HEK293 (cell line): Measurements from ENCODE around the gene SBNO2.

ENCODE experiments used
- CTCF ChIA-PET: fragments of 350-600 bp; formaldehyde crosslinking; extraction: SDS; loops from one replicate; lab custom pipeline; 2021; ENCODE audit warnings: antibody characterized with exemption; lab: Yijun Ruan, JAX
- POLR2A ChIA-PET: fragments of 300-600 bp; formaldehyde crosslinking; extraction: SDS; loops from one replicate; lab custom pipeline; 2020; ENCODE audit warnings: antibody characterized with exemption, inconsistent platforms; lab: Yijun Ruan, JAX
- H3K27ac ChIP-seq: fragments of 200-500 bp; sonication (Bioruptor generic); 2 replicates; pipeline ENCODE4 v1.5.1; 2014; ENCODE audit warnings: low read depth, low read length, control low read depth, inconsistent platforms; ENCODE audit errors: extremely low read depth
- H3K36me3 ChIP-seq, 2 experiments: fragments of 200-500 bp in 1 of 2; sonication (Bioruptor generic) in 1 of 2; 1 replicate in 1 of 2; 2 replicates in 1 of 2; pipeline ENCODE4 v1.5.1; 2014 to 2017; ENCODE audit warnings: inconsistent platforms in 2 of 2, low read length in 2 of 2; ENCODE audit not compliant: control insufficient read depth in 2 of 2, insufficient read depth in 1 of 2
- H3K4me1 ChIP-seq: fragments of 200-500 bp; sonication (Bioruptor generic); 2 replicates; pipeline ENCODE4 v1.5.1; 2014; ENCODE audit warnings: mild to moderate bottlenecking, low read length, inconsistent platforms; ENCODE audit not compliant: control insufficient read depth, insufficient read depth
- H3K4me3 ChIP-seq: 2 replicates; pipeline ENCODE4 v1.5.1; 2011; ENCODE audit warnings: low read depth, mild to moderate bottlenecking, control low read depth, low read length, moderate library complexity
- H3K9me3 ChIP-seq: fragments of 200-500 bp; sonication (Bioruptor generic); 2 replicates; pipeline ENCODE4 v1.5.1; 2014; ENCODE audit warnings: low read depth, low read length, inconsistent platforms; ENCODE audit not compliant: control insufficient read depth, insufficient read depth
- CTCF ChIP-seq: fragments of 450-650 bp; formaldehyde crosslinking; IDR thresholded peaks from 2 replicates; pipeline ENCODE4 v1.5.1; 2016; ENCODE audit warnings: missing biosample characterization, missing genetic modification characterization
- GFI1B ChIP-seq: fragments of 450-650 bp; formaldehyde crosslinking; IDR thresholded peaks from 2 replicates; pipeline ENCODE4 v1.5.1; 2016; ENCODE audit warnings: missing biosample characterization, missing genetic modification characterization
- PRDM4 ChIP-seq: fragments of 450-650 bp; formaldehyde crosslinking; IDR thresholded peaks from 2 replicates; pipeline ENCODE4 v1.5.1; 2017; ENCODE audit warnings: missing biosample characterization, missing genetic modification characterization
- SP7 ChIP-seq: fragments of 450-650 bp; formaldehyde crosslinking; IDR thresholded peaks from 2 replicates; pipeline ENCODE4 v1.5.1; 2016; ENCODE audit warnings: missing biosample characterization, missing genetic modification characterization
- TCF7L2 ChIP-seq: IDR thresholded peaks from 2 replicates; pipeline ENCODE4 v1.6.1; 2011; ENCODE audit warnings: low read depth, mild to moderate bottlenecking, inconsistent platforms, low read length, moderate library complexity, borderline replicate concordance
- ZBTB8A ChIP-seq: fragments of 450-650 bp; formaldehyde crosslinking; IDR thresholded peaks from 2 replicates; pipeline ENCODE4 v1.5.1; 2016; ENCODE audit warnings: missing biosample characterization, missing genetic modification characterization
- ZNF133 ChIP-seq: fragments of 450-650 bp; formaldehyde crosslinking; IDR thresholded peaks from 2 replicates; pipeline ENCODE4 v1.5.1; 2016; ENCODE audit warnings: missing biosample characterization, missing genetic modification characterization
- ZNF157 ChIP-seq: fragments of 450-650 bp; formaldehyde crosslinking; IDR thresholded peaks from 2 replicates; pipeline ENCODE4 v1.5.1; 2016; ENCODE audit warnings: missing biosample characterization, missing genetic modification characterization
- ZNF16 ChIP-seq: fragments of 450-650 bp; formaldehyde crosslinking; IDR thresholded peaks from 2 replicates; pipeline ENCODE4 v1.5.1; 2016; ENCODE audit warnings: low read depth, missing biosample characterization, missing genetic modification characterization
- ZNF175 ChIP-seq: fragments of 450-650 bp; formaldehyde crosslinking; IDR thresholded peaks from 2 replicates; pipeline ENCODE4 v1.5.1; 2016; ENCODE audit warnings: missing biosample characterization, missing genetic modification characterization
- ZNF324 ChIP-seq: fragments of 450-650 bp; formaldehyde crosslinking; IDR thresholded peaks from 2 replicates; pipeline ENCODE4 v1.5.1; 2016; ENCODE audit warnings: missing biosample characterization, missing genetic modification characterization
- ZNF341 ChIP-seq: fragments of 450-650 bp; formaldehyde crosslinking; IDR thresholded peaks from 2 replicates; pipeline ENCODE4; 2016; ENCODE audit warnings: low read depth, missing biosample characterization, missing genetic modification characterization
- ZNF514 ChIP-seq: fragments of 450-650 bp; formaldehyde crosslinking; IDR thresholded peaks from 2 replicates; pipeline ENCODE4 v1.5.1; 2016; ENCODE audit warnings: missing biosample characterization, missing genetic modification characterization
- ZNF555 ChIP-seq: fragments of 450-650 bp; formaldehyde crosslinking; conservative IDR thresholded peaks from 2 replicates; pipeline ENCODE4 v1.5.1; 2017; ENCODE audit warnings: missing biosample characterization, mild to moderate bottlenecking, missing genetic modification characterization, inconsistent platforms
- ZNF558 ChIP-seq: fragments of 450-650 bp; formaldehyde crosslinking; IDR thresholded peaks from 2 replicates; pipeline ENCODE4 v1.5.1; 2016; ENCODE audit warnings: missing biosample characterization, missing genetic modification characterization
- ZNF561 ChIP-seq: fragments of 450-650 bp; IDR thresholded peaks from 2 replicates; pipeline ENCODE4 v1.5.1; 2018; ENCODE audit warnings: missing biosample characterization, missing genetic modification characterization, borderline replicate concordance
- ZNF600 ChIP-seq: fragments of 450-650 bp; formaldehyde crosslinking; IDR thresholded peaks from 2 replicates; pipeline ENCODE4 v1.5.1; 2016; ENCODE audit warnings: missing biosample characterization, missing genetic modification characterization
- ZNF626 ChIP-seq: fragments of 450-650 bp; sonication (Bioruptor Pico); formaldehyde crosslinking; IDR thresholded peaks from 2 replicates; pipeline ENCODE4 v1.5.1; 2018; ENCODE audit warnings: missing biosample characterization, missing genetic modification characterization, inconsistent platforms
- ZNF76 ChIP-seq: fragments of 450-650 bp; formaldehyde crosslinking; IDR thresholded peaks from 2 replicates; pipeline ENCODE4; 2016; ENCODE audit warnings: low read depth, missing biosample characterization, missing genetic modification characterization, borderline replicate concordance
- ZSCAN23 ChIP-seq: fragments of 450-650 bp; formaldehyde crosslinking; IDR thresholded peaks from 2 replicates; pipeline ENCODE4 v1.5.1; 2016; ENCODE audit warnings: missing biosample characterization, missing genetic modification characterization
- TF ChIP-seq, protein P1 (sequence below): fragments of 450-650 bp; formaldehyde crosslinking; IDR thresholded peaks from 2 replicates; pipeline ENCODE4 v1.5.1; 2016; ENCODE audit warnings: missing biosample characterization, missing genetic modification characterization, low read depth

The SBNO2 gene

GRCh38 chr19:1182727-1183126, 8.7 kb upstream of the SBNO2 start:
- POLR2A ChIA-PET: no interaction called here
- H3K9me3 ChIP-seq: no peaks in the 10 kb centered on the region
- CTCF ChIA-PET: interaction anchor here (0.6 to 2.6 kb wide), 2 partner anchors 62 to 69 kb away, joined by 3 to 7 read pairs; no protein-coding TSS in a partner anchor
- H3K36me3 ChIP-seq: no peaks in the 10 kb centered on the region
- TF ChIP-seq ZNF324: no peak
- TF ChIP-seq ZNF133 (tag by site-specific recombination): no peak
- TF ChIP-seq TCF7L2: no peak
- TF ChIP-seq ZNF558 (tag by site-specific recombination): no peak
- no peak for TF ChIP-seq PRDM4 (tag by site-specific recombination)
- no peak for TF ChIP-seq ZNF600 (tag by site-specific recombination)
- H3K4me1 ChIP-seq: no peaks in the 10 kb centered on the region
- H3K27ac ChIP-seq: no peak overlapping the region
- H3K4me3 ChIP-seq: no peak overlapping the region

- Histone ChIP-seq H3K27ac (no peak overlapping the region), H3K36me3 (no peaks in the 10 kb centered on the region), H3K4me1 (no peaks in the 10 kb centered on the region), H3K9me3 (no peaks in the 10 kb centered on the region), H3K4me3 (no peak overlapping the region)
- ChIA-PET POLR2A (interaction anchor here (0.6 kb wide), 1 partner anchor 11 kb away, joined by 4 read pairs; no protein-coding TSS in a partner anchor), CTCF (interaction anchor here (0.6 to 2.6 kb wide), 2 partner anchors 62 to 69 kb away, joined by 3 to 7 read pairs; no protein-coding TSS in a partner anchor)
- TF ChIP-seq ZNF555 (tag by site-specific recombination) (no peak), ZNF341 (tag by site-specific recombination) (0 out of 2 replicates have a peak, but pooled peaks have one; percentile 8), ZNF175 (tag by site-specific recombination) (no peak), GFI1B (no peak), ZNF626 (no peak), SP7 (no peak), ZSCAN23 (no peak), ZNF16 (tag by site-specific recombination) (peak; percentile 83), ZNF157 (peak; percentile 65), ZBTB8A (tag by site-specific recombination) (no peak)
- TF ChIP-seq, protein P1, sequence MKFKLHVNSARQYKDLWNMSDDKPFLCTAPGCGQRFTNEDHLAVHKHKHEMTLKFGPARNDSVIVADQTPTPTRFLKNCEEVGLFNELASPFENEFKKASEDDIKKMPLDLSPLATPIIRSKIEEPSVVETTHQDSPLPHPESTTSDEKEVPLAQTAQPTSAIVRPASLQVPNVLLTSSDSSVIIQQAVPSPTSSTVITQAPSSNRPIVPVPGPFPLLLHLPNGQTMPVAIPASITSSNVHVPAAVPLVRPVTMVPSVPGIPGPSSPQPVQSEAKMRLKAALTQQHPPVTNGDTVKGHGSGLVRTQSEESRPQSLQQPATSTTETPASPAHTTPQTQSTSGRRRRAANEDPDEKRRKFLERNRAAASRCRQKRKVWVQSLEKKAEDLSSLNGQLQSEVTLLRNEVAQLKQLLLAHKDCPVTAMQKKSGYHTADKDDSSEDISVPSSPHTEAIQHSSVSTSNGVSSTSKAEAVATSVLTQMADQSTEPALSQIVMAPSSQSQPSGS: no peak
Observed at GRCh38 chr19:1182068-1182467, 8.0 kb upstream of the SBNO2 start.

DNA sequence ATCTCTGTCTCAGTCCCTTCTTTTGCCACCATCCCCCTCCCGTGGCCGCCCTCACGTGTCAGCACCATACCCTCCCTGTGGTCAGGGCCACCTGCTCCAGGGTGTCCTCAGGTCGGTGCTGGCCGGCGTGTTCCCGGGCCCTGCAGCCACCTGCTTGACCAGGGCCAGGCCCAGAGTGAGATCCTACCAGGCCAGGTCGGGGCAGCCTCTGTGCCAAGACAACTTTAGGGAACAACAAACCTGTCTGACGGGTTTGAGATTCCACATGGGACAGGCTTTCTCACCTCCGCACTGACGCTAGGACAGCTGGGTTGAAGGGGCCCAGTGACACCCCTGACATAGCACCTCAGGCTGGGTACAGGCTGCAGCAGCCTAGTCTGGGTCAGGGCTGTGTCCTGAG, 7.5 kb upstream of the SBNO2 start:
- POLR2A ChIA-PET: no interaction called here
- TF ChIP-seq ZNF561 (tag by site-specific recombination) (no peak), CTCF (tag by site-specific recombination) (no peak), ZNF76 (no peak), ZNF514 (tag by site-specific recombination) (no peak)

More for the DNA sequence above, 7.5 kb upstream of the SBNO2 start:
- CTCF ChIA-PET: interaction anchor here (0.6 to 2.6 kb wide), 3 partner anchors 41 to 84 kb away, joined by 3 to 7 read pairs (median 4); no protein-coding TSS in a partner anchor
- H3K9me3 ChIP-seq: no peaks in the 10 kb centered on the region
- no peaks in the 10 kb centered on the region for H3K36me3 ChIP-seq
- H3K27ac ChIP-seq: no peak overlapping the region
- H3K4me1 ChIP-seq: no peaks in the 10 kb centered on the region
- H3K4me3 ChIP-seq: no peak overlapping the region
